ENCODE results near the gene TBC1D10A. TPM values are rescaled to one million over a fixed set of nuclear protein-coding genes. Genes with fewer than 3 reads are reported as not detected.

The TBC1D10A gene
- polyA plus RNA-seq, 1 donor (not counting 4 experiments of a cell fraction or from before 2014, with no cell fraction given): 17.8 TPM

DNA sequence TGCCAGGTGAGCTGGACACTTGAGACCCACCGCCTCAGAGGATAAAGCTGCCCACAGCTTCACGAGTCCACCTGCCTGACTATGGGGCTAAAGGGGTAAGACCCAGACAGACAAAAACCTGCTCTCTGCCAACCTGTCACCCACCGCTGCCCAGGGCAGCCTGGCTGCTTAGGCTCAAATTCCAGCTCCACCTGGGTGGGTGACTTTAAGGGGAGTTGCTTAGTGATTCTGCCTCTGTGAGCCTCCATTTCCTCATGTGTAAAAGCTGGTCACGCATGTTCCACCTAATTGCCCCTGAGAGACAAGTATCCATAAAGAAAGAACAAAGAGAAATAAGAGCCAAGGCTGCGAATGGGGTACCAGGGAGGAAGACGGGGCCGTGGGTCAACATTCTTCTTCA lies 33.7 kb downstream of the TBC1D10A start:
- Histone ChIP-seq H3K27ac (ENCODE audit: control insufficient read depth, insufficient read depth, low read length) (no peak overlapping the region), H3K9me3 (ENCODE audit: control insufficient read depth, low read depth, low read length) (no peaks in the 10 kb centered on the region), H4K20me1 (ENCODE audit: control insufficient read depth, extremely low read depth, insufficient read depth, low read length) (no peaks in the 10 kb centered on the region), H3K4me2 (ENCODE audit: control insufficient read depth, extremely low read depth, insufficient read depth, low read depth, low read length) (no peak overlapping the region), H3K9ac (ENCODE audit: control insufficient read depth, extremely low read depth, insufficient read depth, low read length) (no peak overlapping the region), H3K79me2 (ENCODE audit: control insufficient read depth, insufficient read depth, low read length) (no peaks in the 10 kb centered on the region), H3K9me1 (ENCODE audit: control insufficient read depth, extremely low read depth, insufficient read depth, low read length) (no peaks in the 10 kb centered on the region), H3K4me1 (ENCODE audit: control insufficient read depth, extremely low read depth, insufficient read depth, low read length) (peaks cover 27% of the 10 kb centered on the region), H3K36me3 (ENCODE audit: control insufficient read depth in 2 of 2, extremely low read depth in 1 of 2, insufficient read depth in 2 of 2, low read length in 2 of 2) (peaks cover 35 to 37% of the 10 kb centered on the region in 2 experiments), H3K27me3 (ENCODE audit: control insufficient read depth, extremely low read depth, insufficient read depth, low read length) (no peaks in the 10 kb centered on the region), H3K4me3 (ENCODE audit: control insufficient read depth in 2 of 3, extremely low read depth in 1 of 3, insufficient read depth in 2 of 3, low read depth in 1 of 3, low read length in 3 of 3) (no peak overlapping the region), H2AFZ (ENCODE audit: control insufficient read depth, low read length) (no peak overlapping the region)
- dilution Hi-C loops (cut with MboI; ENCODE audit: extremely low pct_ligation_motif_present, low sequenced_read_pairs): no loop called here
- FAIRE-seq: no peak
- no peak for DNase-seq (ENCODE audit: low read depth, low spot score)
- TF ChIP-seq EZH2 (IDR thresholded peaks at IDR 0.05; ENCODE audit: low read length): no peak
- TF ChIP-seq, protein P1, sequence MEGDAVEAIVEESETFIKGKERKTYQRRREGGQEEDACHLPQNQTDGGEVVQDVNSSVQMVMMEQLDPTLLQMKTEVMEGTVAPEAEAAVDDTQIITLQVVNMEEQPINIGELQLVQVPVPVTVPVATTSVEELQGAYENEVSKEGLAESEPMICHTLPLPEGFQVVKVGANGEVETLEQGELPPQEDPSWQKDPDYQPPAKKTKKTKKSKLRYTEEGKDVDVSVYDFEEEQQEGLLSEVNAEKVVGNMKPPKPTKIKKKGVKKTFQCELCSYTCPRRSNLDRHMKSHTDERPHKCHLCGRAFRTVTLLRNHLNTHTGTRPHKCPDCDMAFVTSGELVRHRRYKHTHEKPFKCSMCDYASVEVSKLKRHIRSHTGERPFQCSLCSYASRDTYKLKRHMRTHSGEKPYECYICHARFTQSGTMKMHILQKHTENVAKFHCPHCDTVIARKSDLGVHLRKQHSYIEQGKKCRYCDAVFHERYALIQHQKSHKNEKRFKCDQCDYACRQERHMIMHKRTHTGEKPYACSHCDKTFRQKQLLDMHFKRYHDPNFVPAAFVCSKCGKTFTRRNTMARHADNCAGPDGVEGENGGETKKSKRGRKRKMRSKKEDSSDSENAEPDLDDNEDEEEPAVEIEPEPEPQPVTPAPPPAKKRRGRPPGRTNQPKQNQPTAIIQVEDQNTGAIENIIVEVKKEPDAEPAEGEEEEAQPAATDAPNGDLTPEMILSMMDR (optimal IDR thresholded peaks at IDR 0.05 in 1 of 3, IDR thresholded peaks at IDR 0.05 in 1 of 3, conservative IDR thresholded peaks at IDR 0.05 in 1 of 3; ENCODE audit: extremely low read depth in 1 of 3, insufficient read depth in 2 of 3, low read length in 3 of 3): no peak

DNA sequence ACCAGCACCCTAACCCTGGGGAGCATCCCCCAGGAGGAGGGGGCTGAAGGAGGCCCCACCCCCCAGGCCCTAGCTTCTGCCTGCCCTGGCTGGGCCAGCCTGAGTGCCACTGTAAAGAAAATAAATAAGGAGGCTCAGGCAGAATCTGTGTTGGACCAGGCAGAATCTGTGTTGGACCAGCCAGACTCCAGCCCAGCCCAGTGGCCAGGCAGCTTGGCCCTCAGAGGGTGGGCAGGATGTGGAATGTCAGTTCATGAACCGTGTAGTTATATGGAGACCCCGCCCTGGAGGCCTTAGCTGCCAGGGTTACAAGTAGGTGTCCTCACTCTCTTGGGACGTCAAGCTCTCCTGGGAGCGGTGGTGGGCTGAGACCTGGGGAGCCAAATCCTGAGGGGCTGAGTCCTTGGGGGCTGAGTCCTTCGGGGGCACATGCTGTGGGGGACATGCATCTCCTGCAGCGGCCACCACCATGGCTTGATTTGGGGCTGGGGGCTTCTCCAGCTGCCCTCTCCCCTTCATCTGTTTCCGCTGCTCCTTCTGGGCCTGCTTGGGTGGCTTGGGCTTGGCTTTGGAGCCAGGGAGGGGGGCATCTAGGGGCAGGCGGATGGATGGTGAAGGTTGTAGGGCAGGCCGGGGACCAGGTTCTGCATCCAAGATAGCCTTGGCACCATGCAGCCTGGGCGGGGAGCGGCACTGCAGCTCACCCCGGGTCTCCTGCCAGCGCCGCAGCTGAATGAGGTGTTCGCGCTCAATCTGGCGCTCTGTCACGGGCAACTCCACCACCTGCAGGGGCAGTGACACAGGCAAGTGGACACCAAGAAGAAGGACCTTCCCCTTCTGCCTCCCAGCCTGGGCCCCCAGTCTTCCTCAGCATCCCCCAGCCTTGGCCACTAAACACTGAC lies 34.4 kb downstream of the TBC1D10A start:
- Histone ChIP-seq H3K27ac (ENCODE audit: control insufficient read depth, insufficient read depth, low read length) (no peak overlapping the region), H3K9ac (ENCODE audit: control insufficient read depth, extremely low read depth, insufficient read depth, low read length) (no peak overlapping the region), H3K4me2 (ENCODE audit: control insufficient read depth, extremely low read depth, insufficient read depth, low read depth, low read length) (no peak overlapping the region), H3K36me3 (ENCODE audit: control insufficient read depth in 2 of 2, extremely low read depth in 1 of 2, insufficient read depth in 2 of 2, low read length in 2 of 2) (peaks cover 28 to 31% of the 10 kb centered on the region in 2 experiments), H2AFZ (ENCODE audit: control insufficient read depth, low read length) (no peak overlapping the region), H3K4me1 (ENCODE audit: control insufficient read depth, extremely low read depth, insufficient read depth, low read length) (peaks cover 26% of the 10 kb centered on the region), H4K20me1 (ENCODE audit: control insufficient read depth, extremely low read depth, insufficient read depth, low read length) (no peaks in the 10 kb centered on the region), H3K27me3 (ENCODE audit: control insufficient read depth, extremely low read depth, insufficient read depth, low read length) (no peaks in the 10 kb centered on the region), H3K9me1 (ENCODE audit: control insufficient read depth, extremely low read depth, insufficient read depth, low read length) (no peaks in the 10 kb centered on the region), H3K79me2 (ENCODE audit: control insufficient read depth, insufficient read depth, low read length) (no peaks in the 10 kb centered on the region), H3K4me3 (ENCODE audit: control insufficient read depth in 2 of 3, extremely low read depth in 1 of 3, insufficient read depth in 2 of 3, low read depth in 1 of 3, low read length in 3 of 3) (no peak overlapping the region), H3K9me3 (ENCODE audit: control insufficient read depth, low read depth, low read length) (no peaks in the 10 kb centered on the region)
- DNase-seq (ENCODE audit: low read depth, low spot score) (no peak), FAIRE-seq (no peak)
- TF ChIP-seq, protein P1 (optimal IDR thresholded peaks at IDR 0.05 in 1 of 3, IDR thresholded peaks at IDR 0.05 in 1 of 3, conservative IDR thresholded peaks at IDR 0.05 in 1 of 3; ENCODE audit: extremely low read depth in 1 of 3, insufficient read depth in 2 of 3, low read length in 3 of 3): no peak
- TF ChIP-seq EZH2 (IDR thresholded peaks at IDR 0.05; ENCODE audit: low read length): no peak
- dilution Hi-C loops (cut with MboI; ENCODE audit: extremely low pct_ligation_motif_present, low sequenced_read_pairs): no loop called here

Data from keratinocyte (primary cell).